NCI-H69 (cell line): ENCODE results near the gene SRGAP3.

Experiments
- DNase-seq: peaks from one replicate; lab custom pipeline; 2025; lab: John Stamatoyannopoulos, UW

SRGAP3 gene

DNA sequence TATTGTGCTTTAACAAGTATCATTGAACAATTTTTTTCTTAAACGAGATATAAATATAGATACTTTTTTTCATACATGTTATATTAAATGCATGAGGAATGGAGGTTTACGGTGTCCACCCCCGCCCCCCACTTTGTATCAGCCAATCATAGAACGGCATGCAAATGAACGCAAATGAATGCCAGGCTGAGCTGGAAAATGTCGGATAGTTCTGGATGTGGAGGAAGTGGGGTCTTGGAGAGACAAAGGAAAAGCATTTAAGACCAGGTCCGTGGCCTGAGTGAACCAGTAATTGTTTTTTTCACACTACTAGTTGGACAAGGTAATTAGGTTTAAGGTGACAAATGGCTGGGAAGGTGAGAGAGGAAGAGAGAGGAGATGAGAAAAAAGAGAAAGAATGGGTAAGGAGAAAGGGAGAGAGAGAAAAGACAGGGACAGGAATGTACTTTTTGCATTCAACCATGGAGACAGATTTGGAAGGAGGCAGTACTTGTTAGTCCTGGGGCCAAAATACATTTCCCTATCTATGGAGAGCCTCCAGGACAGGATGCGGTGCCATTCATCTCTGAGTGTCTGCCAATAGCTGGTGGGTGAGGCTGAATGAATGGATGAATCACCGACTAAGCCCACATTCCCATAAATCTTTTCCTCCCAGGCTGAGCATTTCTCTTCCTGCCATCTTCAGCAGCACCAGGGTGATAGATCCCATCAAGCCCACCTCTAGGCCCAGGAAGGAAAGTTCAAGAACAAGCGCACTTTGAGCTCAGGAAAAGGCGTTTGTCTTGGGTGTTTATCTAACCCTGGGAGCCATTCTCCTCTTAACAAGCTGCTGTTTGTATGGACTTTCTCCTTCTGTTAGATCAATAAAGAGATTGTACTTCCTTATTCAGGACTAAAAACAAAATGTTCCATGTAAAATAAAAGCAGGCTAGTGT, 284.7 kb downstream of the SRGAP3 start:
- DNase-seq = peak; percentile 37

DNA sequence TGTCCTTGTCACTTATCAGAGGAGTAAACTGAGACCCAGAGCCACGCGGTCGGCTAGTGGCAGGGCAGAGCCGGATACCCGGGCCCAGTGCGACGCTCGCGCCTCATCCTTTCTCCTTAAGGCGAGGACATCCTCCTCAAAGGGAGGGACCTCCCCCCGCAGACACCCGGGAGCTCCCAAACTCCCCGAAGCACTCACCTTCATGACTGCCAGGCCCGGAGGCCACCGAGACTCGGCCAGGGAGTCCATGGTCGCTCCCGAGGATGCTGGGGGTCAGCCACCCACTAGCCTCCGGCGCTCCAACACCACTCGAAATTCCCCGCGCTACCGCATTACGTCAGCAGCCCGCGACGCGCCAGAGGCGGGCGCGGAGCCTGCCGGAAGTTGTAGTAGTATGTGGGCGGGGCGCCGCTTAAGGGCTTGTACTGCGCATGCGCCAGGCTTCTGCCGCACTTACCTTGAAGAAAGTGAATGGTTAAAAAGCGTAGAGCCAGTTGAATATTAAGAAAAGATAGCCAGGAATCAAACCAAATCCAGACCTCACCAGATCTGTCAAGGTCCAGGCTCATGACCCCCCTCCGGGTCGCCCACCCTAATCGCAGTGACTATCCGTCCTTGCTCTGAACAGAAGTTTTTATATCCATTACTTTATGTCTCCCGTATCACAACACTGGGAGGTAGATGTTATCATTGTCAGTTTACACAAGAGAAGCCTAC, 286.2 kb downstream of the SRGAP3 start, which contains the start of gene RAD18:
RAD18 (minus strand) TSS at position 336 of the 717 bp plus-strand sequence; CDS start at position 249, 87 bp downstream.
- peak; percentile 91 for DNase-seq

DNA sequence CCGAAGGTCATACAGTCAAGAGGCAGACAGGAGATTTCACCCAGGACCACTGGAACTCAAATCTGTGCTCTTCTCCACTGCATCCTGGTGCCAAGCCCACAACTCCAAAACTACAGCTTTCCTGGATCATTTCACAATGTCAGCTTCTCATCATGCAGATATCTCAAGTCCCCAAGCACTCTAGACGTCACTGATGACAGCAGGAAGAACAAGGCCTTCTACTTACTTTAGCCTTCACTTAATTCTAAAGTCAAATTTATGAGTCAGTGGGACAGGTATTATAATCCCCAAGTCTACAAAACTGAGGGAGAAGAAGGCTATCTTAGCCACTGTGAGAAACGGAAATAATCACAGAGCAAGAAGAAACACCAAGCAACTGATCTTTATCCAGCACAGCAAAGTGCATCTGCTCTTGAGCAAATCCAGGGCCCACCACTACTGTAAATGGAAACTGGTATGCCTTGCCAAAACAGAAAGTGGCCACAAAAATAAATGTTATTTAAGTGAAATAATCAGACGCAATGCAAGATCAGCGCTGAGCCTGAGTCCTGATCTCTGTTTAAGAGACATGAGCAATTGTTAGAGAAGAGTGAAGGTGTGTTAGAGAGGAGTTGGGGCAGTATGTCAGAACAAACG, 287.1 kb downstream of the SRGAP3 start:
- no peak for DNase-seq

DNA sequence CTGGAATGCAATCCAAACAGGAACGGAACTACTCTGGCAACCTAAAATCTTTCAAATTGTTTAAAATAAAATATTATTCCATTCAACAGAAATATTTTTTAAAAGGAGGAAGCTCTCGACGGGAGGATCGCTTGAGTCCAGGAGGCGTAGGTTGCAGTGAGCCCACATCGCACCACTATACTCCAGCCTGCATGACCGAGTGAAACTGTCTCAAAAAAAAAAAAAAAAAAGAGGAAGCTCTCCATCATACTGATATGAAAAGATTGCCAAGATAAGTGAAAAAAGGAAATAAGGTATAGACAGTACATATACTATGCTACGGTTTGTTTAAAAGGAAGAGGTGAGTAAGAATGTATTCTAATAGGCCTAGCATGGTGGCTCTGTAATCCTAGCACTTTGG, 289.8 kb downstream of the SRGAP3 start:
- no peak for DNase-seq

DNA sequence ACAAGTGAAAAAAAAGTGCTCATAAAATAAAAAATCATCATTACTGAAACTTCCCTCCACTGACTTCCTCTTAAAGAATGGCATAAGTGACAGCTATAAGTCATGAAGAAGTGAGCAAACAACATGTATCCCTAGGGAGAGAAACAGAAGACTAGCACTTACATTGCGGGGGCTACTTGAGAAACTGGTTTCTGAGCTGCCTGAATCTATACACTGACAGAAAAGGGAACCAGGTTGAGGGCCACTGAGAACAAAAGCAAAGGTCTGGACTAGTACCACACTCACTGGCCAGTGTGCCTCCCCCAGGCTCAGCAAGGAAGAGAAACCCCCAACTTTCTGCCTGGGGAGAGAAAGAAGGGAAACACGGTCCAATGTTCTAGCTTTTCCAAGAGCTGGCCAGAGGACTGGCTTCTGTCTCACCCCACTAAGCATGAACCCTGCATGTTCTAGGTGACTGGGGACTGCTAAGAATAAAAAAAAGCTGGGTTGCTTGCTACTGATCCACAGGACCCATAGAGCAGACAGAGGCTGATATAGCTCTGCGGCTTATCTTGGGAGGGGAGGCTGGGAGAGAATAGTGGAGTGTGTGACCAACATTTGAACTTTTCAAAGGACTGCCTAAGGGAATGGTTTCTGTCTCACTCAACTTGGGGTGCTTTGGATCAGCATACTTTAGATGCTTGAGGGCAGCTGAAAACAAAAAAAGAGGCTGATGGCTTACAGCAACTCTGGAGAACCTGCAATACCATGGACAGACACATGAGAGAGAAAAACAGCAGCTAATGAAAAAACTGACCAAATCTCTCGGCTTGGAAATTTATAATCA, 294.3 kb downstream of the SRGAP3 start:
- DNase-seq = no peak

DNA sequence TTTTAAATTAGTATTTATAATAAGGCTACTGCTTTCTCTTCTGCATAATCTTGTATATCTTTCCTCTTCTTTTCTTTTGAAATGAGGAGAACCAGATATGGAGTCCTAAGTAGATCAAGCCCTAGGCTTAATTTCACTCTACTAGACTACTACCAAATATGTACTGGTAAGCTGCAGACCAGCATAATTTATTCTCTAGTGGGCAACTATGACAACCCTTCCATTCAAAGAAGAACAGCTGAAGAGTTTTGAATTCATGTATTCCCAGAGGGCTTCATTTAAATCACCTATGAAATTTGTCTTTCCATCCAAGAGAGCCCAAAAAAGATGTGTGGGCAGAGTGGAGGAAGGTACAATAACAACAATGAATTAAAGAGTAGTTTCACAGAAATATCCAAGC, 296.1 kb downstream of the SRGAP3 start:
- DNase-seq = no peak

DNA sequence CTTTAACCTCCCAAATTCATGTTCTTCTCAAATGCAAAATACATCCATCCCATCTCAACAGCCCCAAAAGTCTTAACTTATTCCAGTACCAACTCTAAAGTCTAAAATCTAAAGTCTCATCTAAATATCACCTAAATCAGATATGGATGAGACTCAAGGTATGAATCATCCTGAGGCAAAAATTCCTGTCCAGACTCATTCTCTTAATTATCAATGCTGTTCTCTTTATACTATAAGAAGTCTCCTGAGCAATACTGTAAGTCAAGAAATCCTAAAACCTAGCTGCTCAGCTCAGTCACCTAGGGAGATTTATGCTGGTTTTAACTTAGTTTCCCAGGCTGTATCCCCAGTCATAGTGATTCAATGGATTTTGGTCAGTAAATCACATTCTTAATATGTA, 297.3 kb downstream of the SRGAP3 start:
- no peak for DNase-seq

- no peak for DNase-seq
Measured at GRCh38 chr3:8945890-8946600, 303.4 kb downstream of the SRGAP3 start.

GRCh38 chr3:8942746-8943488, 306.5 kb downstream of the SRGAP3 start:
- no peak for DNase-seq

DNA sequence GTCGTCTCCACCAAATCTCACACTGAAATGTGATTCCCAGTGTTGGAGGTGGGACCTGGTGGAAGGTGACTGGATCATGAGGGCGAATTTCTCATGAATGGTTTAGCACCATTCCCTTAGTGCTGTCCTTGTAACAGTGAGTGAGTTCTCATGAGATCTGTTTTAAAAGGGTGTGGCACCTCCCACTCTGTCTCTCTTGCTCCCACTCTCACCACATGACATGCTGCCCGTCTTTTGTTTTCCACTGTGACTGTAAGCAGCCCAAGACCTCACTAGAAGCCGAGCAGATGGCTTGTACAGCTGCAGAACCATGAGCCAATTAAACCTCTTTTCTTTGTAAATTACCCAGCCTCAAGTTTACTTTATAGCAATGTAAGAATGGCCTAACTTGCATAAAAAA, 307.3 kb downstream of the SRGAP3 start:
- DNase-seq = no peak

- DNase-seq = peak; percentile 9
Measured at GRCh38 chr3:8938021-8938420, 311.4 kb downstream of the SRGAP3 start.

DNA sequence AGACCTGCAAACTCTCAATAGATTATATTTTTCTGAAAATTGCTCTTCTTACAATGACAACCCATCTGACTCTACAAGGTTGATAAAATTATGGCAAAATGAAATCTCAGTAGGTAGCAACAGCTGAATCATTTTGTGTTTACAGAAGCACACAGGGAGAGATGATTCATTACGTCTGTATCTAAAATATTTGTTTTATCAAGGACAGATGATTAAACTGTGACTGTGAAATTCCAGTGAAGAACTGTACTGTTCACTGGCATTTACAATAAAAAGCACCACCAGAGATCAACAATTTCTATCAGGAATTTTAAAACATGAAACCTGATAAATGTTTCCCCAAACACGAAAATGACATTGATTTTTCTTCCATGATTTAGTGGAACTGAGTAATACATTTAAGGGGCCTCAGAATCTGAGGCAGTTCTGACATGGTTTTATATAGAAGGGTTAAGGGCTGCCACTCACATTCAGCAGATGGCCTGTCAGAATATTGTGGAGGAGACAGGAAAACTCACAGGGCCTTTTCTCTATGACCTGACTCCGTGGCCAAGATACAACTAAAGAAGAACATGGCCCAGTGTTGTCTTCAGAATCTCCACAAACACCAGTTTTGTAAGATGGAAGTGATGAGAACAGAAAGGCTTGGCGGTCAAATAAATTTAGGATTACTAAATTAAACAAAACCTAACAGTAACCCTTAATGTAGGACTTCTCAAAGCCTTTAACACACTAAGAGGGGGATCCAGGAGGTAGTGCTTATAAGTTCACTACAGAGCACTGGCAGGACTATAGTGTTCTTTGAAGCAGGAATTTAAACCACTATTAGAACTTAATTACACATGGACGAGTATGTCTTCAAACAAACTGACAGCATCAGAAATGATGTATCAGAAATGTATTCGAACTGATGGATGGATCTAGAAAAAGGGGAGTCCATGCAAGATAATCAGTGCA, 312.1 kb downstream of the SRGAP3 start:
- no peak for DNase-seq

- DNase-seq = peak; percentile 11
Measured at GRCh38 chr3:8932507-8932906, 316.9 kb downstream of the SRGAP3 start.

DNA sequence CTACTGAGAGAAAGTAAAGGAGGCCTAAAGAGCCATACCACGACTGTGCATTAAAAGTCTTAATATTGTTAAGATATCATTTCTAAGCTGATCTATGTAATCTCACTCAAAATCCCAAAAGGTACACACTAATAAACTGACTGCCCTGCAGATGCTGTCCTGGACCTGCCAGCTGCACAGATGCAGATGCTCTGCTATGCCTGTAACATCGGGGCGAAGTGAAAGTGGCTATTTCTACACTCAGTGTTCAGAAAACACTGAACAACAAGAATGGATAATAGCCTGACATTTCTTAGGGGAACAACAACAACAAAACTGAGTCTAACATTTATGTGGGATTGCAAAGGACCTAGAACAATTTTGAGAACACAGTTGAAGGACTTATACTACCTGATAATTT, 318.1 kb downstream of the SRGAP3 start:
- no peak for DNase-seq
